Measurements from ENCODE around the gene YWHAB. TPM values are rescaled to one million over a fixed set of nuclear protein-coding genes. Genes with fewer than 3 reads are reported as not detected.

YWHAB gene
- total and polyA plus RNA-seq, 3 experiments from 2014 or later, result 275 to 661 (median 276) TPM

GRCh38 chr20:44936510-44936909 is 51.0 kb downstream of the YWHAB start:
- H3K4me1 Mint-ChIP-seq, result no peaks in the 10 kb centered on the region
- Histone ChIP-seq H3K4me3 (ENCODE audit: low read length) (no peak overlapping the region), H3K9me3 (ENCODE audit: low read length) (no peaks in the 10 kb centered on the region), H3K27me3 (ENCODE audit: insufficient read depth, low read length, poor library complexity, severe bottlenecking) (no peaks in the 10 kb centered on the region), H3K27ac (ENCODE audit: low read depth, low read length) (no peak overlapping the region), H3K36me3 (ENCODE audit: insufficient read depth, low read length) (peaks cover 5% of the 10 kb centered on the region), H3K4me1 (ENCODE audit: insufficient read depth, low read length) (no peaks in the 10 kb centered on the region)
- no peak overlapping the region for H3K27ac Mint-ChIP-seq
- ChIA-PET POLR2A (no interaction called here), CTCF (interaction anchor here (1.4 kb wide), 1 partner anchor 176 kb away, joined by 3 read pairs; no protein-coding TSS in a partner anchor)
- H3K9me3 Mint-ChIP-seq, result no peaks in the 10 kb centered on the region
- no peaks in the 10 kb centered on the region for H3K27me3 Mint-ChIP-seq
- H3K36me3 Mint-ChIP-seq, result peaks cover 4 to 78% (median 27%) of the 10 kb centered on the region in 3 donors
- no peak for DNase-seq
- no peak overlapping the region for H3K4me3 Mint-ChIP-seq

- H3K4me1 ChIP-seq (ENCODE audit: insufficient read depth, low read length), result no peaks in the 10 kb centered on the region
- Mint-ChIP-seq H3K27me3 (no peaks in the 10 kb centered on the region), H3K36me3 (peaks cover 4 to 87% (median 29%) of the 10 kb centered on the region in 3 donors), H3K27ac (peak overlapping the region in 1 of 8 donors; percentile 18), H3K4me1 (no peaks in the 10 kb centered on the region), H3K9me3 (no peaks in the 10 kb centered on the region), H3K4me3 (no peak overlapping the region)
- CTCF ChIA-PET, result no interaction called here
- H3K9me3 ChIP-seq (ENCODE audit: low read length), result no peaks in the 10 kb centered on the region
- DNase-seq, result no peak
- H3K4me3 ChIP-seq (ENCODE audit: low read length), result no peak overlapping the region
- H3K27ac ChIP-seq (ENCODE audit: low read depth, low read length), result no peak overlapping the region
- POLR2A ChIA-PET, result no interaction called here
- H3K36me3 ChIP-seq (ENCODE audit: insufficient read depth, low read length), result peaks cover 24% of the 10 kb centered on the region
- no peaks in the 10 kb centered on the region for H3K27me3 ChIP-seq (ENCODE audit: insufficient read depth, low read length, poor library complexity, severe bottlenecking)
Measured at GRCh38 chr20:44938637-44939036, 53.1 kb downstream of the YWHAB start.

- Histone ChIP-seq H3K36me3 (ENCODE audit: insufficient read depth, low read length) (peaks cover 33% of the 10 kb centered on the region), H3K4me3 (ENCODE audit: low read length) (no peak overlapping the region), H3K4me1 (ENCODE audit: insufficient read depth, low read length) (no peaks in the 10 kb centered on the region), H3K27me3 (ENCODE audit: insufficient read depth, low read length, poor library complexity, severe bottlenecking) (no peaks in the 10 kb centered on the region), H3K9me3 (ENCODE audit: low read length) (no peaks in the 10 kb centered on the region), H3K27ac (ENCODE audit: low read depth, low read length) (no peak overlapping the region)
- peaks cover 0 to 2% (median 0%) of the 10 kb centered on the region in 3 donors for H3K4me1 Mint-ChIP-seq
- no peak for DNase-seq
- no peak overlapping the region for H3K4me3 Mint-ChIP-seq
- H3K36me3 Mint-ChIP-seq, result peaks cover 11 to 94% (median 33%) of the 10 kb centered on the region in 3 donors
- POLR2A ChIA-PET, result interaction anchor here (0.6 kb wide), 1 partner anchor 249 kb away, joined by 7 read pairs; no protein-coding TSS in a partner anchor
- CTCF ChIA-PET, result no interaction called here
- H3K9me3 Mint-ChIP-seq, result no peaks in the 10 kb centered on the region
- H3K27me3 Mint-ChIP-seq, result no peaks in the 10 kb centered on the region
- peak overlapping the region in 2 of 8 donors; percentile 12 to 89 for H3K27ac Mint-ChIP-seq
Measured at GRCh38 chr20:44941120-44941691, 55.7 kb downstream of the YWHAB start.

- H3K9me3 ChIP-seq (ENCODE audit: low read length), result no peaks in the 10 kb centered on the region
- POLR2A ChIA-PET, result interaction anchor here (1.6 kb wide), 1 partner anchor 25 kb away, joined by 4 read pairs; no protein-coding TSS in a partner anchor
- H3K27ac ChIP-seq (ENCODE audit: low read depth, low read length), result no peak overlapping the region
- Mint-ChIP-seq H3K4me3 (no peak overlapping the region), H3K27me3 (no peaks in the 10 kb centered on the region), H3K36me3 (peaks cover 11 to 94% (median 34%) of the 10 kb centered on the region in 3 donors), H3K9me3 (no peaks in the 10 kb centered on the region), H3K27ac (peak overlapping the region in 5 of 8 donors; percentile 5 to 92 (median 47)), H3K4me1 (peaks cover 0 to 4% (median 0%) of the 10 kb centered on the region in 3 donors)
- H3K4me1 ChIP-seq (ENCODE audit: insufficient read depth, low read length), result no peaks in the 10 kb centered on the region
- CTCF ChIA-PET, result no interaction called here
- H3K27me3 ChIP-seq (ENCODE audit: insufficient read depth, low read length, poor library complexity, severe bottlenecking), result no peaks in the 10 kb centered on the region
- peaks cover 33% of the 10 kb centered on the region for H3K36me3 ChIP-seq (ENCODE audit: insufficient read depth, low read length)
- DNase-seq, result no peak
- no peak overlapping the region for H3K4me3 ChIP-seq (ENCODE audit: low read length)
Measured at GRCh38 chr20:44942264-44942973, 56.9 kb downstream of the YWHAB start.

- H3K4me1 Mint-ChIP-seq, result peaks cover 0 to 4% (median 0%) of the 10 kb centered on the region in 3 donors
- peak overlapping the region in 3 of 8 donors; percentile 17 to 57 (median 50) for H3K27ac Mint-ChIP-seq
- Histone ChIP-seq H3K27me3 (ENCODE audit: insufficient read depth, low read length, poor library complexity, severe bottlenecking) (no peaks in the 10 kb centered on the region), H3K4me1 (ENCODE audit: insufficient read depth, low read length) (no peaks in the 10 kb centered on the region), H3K9me3 (ENCODE audit: low read length) (no peaks in the 10 kb centered on the region), H3K4me3 (ENCODE audit: low read length) (no peak overlapping the region), H3K27ac (ENCODE audit: low read depth, low read length) (no peak overlapping the region), H3K36me3 (ENCODE audit: insufficient read depth, low read length) (peaks cover 44% of the 10 kb centered on the region)
- ChIA-PET POLR2A (interaction anchor here (1.6 kb wide), 1 partner anchor 23 kb away, joined by 4 read pairs; no protein-coding TSS in a partner anchor), CTCF (no interaction called here)
- DNase-seq, result no peak
- H3K9me3 Mint-ChIP-seq, result no peaks in the 10 kb centered on the region
- H3K36me3 Mint-ChIP-seq, result peaks cover 11 to 94% (median 31%) of the 10 kb centered on the region in 3 donors
- no peak overlapping the region for H3K4me3 Mint-ChIP-seq
- no peaks in the 10 kb centered on the region for H3K27me3 Mint-ChIP-seq
Measured at GRCh38 chr20:44943828-44944227, 58.3 kb downstream of the YWHAB start.

- Mint-ChIP-seq H3K36me3 (peaks cover 11 to 95% (median 34%) of the 10 kb centered on the region in 3 donors), H3K27ac (peak overlapping the region in 1 of 8 donors; percentile 53), H3K9me3 (no peaks in the 10 kb centered on the region), H3K4me1 (peaks cover 3 to 4% (median 3%) of the 10 kb centered on the region in 3 donors), H3K27me3 (no peaks in the 10 kb centered on the region), H3K4me3 (no peak overlapping the region)
- Histone ChIP-seq H3K27me3 (ENCODE audit: insufficient read depth, low read length, poor library complexity, severe bottlenecking) (no peaks in the 10 kb centered on the region), H3K27ac (ENCODE audit: low read depth, low read length) (no peak overlapping the region), H3K4me3 (ENCODE audit: low read length) (no peak overlapping the region), H3K9me3 (ENCODE audit: low read length) (no peaks in the 10 kb centered on the region), H3K36me3 (ENCODE audit: insufficient read depth, low read length) (peaks cover 50% of the 10 kb centered on the region), H3K4me1 (ENCODE audit: insufficient read depth, low read length) (no peaks in the 10 kb centered on the region)
- ChIA-PET POLR2A (no interaction called here), CTCF (no interaction called here)
- no peak for DNase-seq
Measured at GRCh38 chr20:44945261-44945660, 59.8 kb downstream of the YWHAB start.

GRCh38 chr20:44946271-44946852 is 60.9 kb downstream of the YWHAB start:
- H3K27ac Mint-ChIP-seq, result peak overlapping the region in 3 of 8 donors; percentile 18 to 56 (median 35)
- CTCF ChIA-PET, result no interaction called here
- peaks cover 6 to 96% (median 30%) of the 10 kb centered on the region in 3 donors for H3K36me3 Mint-ChIP-seq
- no peak overlapping the region for H3K4me3 Mint-ChIP-seq
- no peak for DNase-seq
- Histone ChIP-seq H3K4me1 (ENCODE audit: insufficient read depth, low read length) (no peaks in the 10 kb centered on the region), H3K27me3 (ENCODE audit: insufficient read depth, low read length, poor library complexity, severe bottlenecking) (no peaks in the 10 kb centered on the region), H3K27ac (ENCODE audit: low read depth, low read length) (no peak overlapping the region), H3K36me3 (ENCODE audit: insufficient read depth, low read length) (peaks cover 61% of the 10 kb centered on the region), H3K4me3 (ENCODE audit: low read length) (no peak overlapping the region), H3K9me3 (ENCODE audit: low read length) (no peaks in the 10 kb centered on the region)
- H3K4me1 Mint-ChIP-seq, result peaks cover 3 to 4% (median 4%) of the 10 kb centered on the region in 3 donors
- POLR2A ChIA-PET, result no interaction called here
- no peaks in the 10 kb centered on the region for H3K27me3 Mint-ChIP-seq
- H3K9me3 Mint-ChIP-seq, result no peaks in the 10 kb centered on the region

GRCh38 chr20:44948107-44948506 is 62.6 kb downstream of the YWHAB start:
- POLR2A ChIA-PET, result no interaction called here
- no peak overlapping the region for H3K4me3 Mint-ChIP-seq
- DNase-seq, result no peak
- H3K27ac Mint-ChIP-seq, result peak overlapping the region in 1 of 8 donors; percentile 79
- H3K4me1 ChIP-seq (ENCODE audit: insufficient read depth, low read length), result no peaks in the 10 kb centered on the region
- H3K4me1 Mint-ChIP-seq, result peaks cover 10 to 12% (median 12%) of the 10 kb centered on the region in 3 donors
- no peaks in the 10 kb centered on the region for H3K9me3 Mint-ChIP-seq
- no peaks in the 10 kb centered on the region for H3K9me3 ChIP-seq (ENCODE audit: low read length)
- peaks cover 6 to 96% (median 23%) of the 10 kb centered on the region in 3 donors for H3K36me3 Mint-ChIP-seq
- H3K36me3 ChIP-seq (ENCODE audit: insufficient read depth, low read length), result peaks cover 62% of the 10 kb centered on the region
- no peak overlapping the region for H3K4me3 ChIP-seq (ENCODE audit: low read length)
- CTCF ChIA-PET, result no interaction called here
- H3K27me3 Mint-ChIP-seq, result no peaks in the 10 kb centered on the region
- H3K27me3 ChIP-seq (ENCODE audit: insufficient read depth, low read length, poor library complexity, severe bottlenecking), result no peaks in the 10 kb centered on the region
- H3K27ac ChIP-seq (ENCODE audit: low read depth, low read length), result no peak overlapping the region

All from CD8-positive, alpha-beta memory T cell (primary cell).